C4-2B (cell line): ENCODE measurements around the gene MLC1.

ENCODE experiments used
- ZFX ChIP-seq: fragments of 450-650 bp; IDR thresholded peaks from 2 replicates; pipeline ENCODE4 v1.6.1; 2017
- TF ChIP-seq, protein P1 (sequence below): fragments of 450-650 bp; conservative IDR thresholded peaks from 2 replicates; pipeline ENCODE4 v1.5.1; 2017; ENCODE audit warnings: mild to moderate bottlenecking

DNA sequence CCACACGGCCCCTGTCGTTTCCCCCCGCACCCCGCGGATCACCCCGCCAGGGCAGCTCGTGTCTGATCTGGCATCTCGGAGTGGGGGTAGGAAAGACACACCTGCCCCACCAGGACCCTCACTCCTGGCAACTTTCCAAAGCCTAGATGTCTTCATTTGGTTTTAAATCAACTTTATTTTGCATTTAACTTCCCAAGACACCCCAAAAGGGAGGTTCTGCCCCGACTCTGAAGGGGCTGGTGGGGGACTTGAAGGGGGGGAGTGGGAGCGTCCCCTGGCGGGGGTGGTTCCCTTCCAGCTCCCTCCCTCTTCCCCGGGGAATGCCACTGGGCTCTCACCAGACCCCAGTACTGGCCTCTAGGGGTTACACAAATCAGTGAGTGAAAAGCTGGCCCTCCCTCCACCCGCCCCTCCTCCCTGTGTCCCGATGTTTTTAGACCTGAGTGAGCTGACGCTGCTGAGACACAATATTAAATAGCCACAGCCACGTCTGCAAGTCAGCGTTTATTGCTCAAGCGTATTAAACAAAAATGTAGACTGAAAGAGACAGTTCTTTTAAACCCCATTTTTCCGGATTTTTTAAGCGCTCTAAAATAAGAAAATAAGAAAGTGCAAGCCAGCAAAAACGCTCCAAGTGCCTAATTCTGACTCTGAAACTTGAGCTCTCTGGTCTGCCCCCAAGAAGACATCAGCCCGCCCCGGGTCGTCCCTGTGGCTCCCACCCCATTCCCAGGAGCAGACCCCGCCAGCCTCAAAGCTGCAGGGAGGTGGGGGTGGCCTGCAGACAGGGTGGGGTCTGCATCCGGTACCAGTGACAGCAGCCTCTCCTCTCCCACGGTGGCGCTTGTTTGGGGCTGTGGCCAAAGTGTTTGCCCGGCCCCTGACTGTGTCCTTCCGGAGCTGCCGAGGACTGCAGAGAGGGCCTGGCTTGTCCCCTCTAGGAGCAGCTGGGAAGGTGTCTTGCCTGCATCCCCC, 26.0 kb downstream of the MLC1 start:
- TF ChIP-seq, protein P1, sequence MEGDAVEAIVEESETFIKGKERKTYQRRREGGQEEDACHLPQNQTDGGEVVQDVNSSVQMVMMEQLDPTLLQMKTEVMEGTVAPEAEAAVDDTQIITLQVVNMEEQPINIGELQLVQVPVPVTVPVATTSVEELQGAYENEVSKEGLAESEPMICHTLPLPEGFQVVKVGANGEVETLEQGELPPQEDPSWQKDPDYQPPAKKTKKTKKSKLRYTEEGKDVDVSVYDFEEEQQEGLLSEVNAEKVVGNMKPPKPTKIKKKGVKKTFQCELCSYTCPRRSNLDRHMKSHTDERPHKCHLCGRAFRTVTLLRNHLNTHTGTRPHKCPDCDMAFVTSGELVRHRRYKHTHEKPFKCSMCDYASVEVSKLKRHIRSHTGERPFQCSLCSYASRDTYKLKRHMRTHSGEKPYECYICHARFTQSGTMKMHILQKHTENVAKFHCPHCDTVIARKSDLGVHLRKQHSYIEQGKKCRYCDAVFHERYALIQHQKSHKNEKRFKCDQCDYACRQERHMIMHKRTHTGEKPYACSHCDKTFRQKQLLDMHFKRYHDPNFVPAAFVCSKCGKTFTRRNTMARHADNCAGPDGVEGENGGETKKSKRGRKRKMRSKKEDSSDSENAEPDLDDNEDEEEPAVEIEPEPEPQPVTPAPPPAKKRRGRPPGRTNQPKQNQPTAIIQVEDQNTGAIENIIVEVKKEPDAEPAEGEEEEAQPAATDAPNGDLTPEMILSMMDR = no peak
- no peak for TF ChIP-seq ZFX
